PC-9 (cell line): ENCODE measurements around the gene VAT1L. TPM values are rescaled to one million over a fixed set of nuclear protein-coding genes. Genes with fewer than 3 reads are reported as not detected.

Experiments
- BruUV-seq: library from RNA; stranded (reverse); fragments of 400-500 nt; replicated peaks from 2 replicates; lab custom pipeline; 2021; lab: Mats Ljungman, UMichigan
- CTCF ChIA-PET: fragments of 300-600 bp; sonication (Branson Sonifier 250); formaldehyde crosslinking; loops from one replicate; lab custom pipeline; 2022; ENCODE audit warnings: antibody characterized with exemption; lab: Charles Lee
- POLR2A ChIA-PET: fragments of 300-600 bp; sonication (Branson Sonifier 250); formaldehyde crosslinking; loops from one replicate; lab custom pipeline; 2022; ENCODE audit warnings: antibody characterized with exemption; ENCODE audit not compliant: unreplicated experiment; lab: Charles Lee
- DNase-seq, 2 experiments: peaks; one replicate each; pipeline versions ENCODE4 v3.0.0 to v3.0.0-alpha.2; 2015 to 2022; ENCODE audit warnings: mixed read lengths in 1 of 2
- H2AFZ ChIP-seq: fragments of 200-600 bp; sonication (generic); 2 replicates; pipeline ENCODE4 v1.8.1; 2017; ENCODE audit warnings: antibody characterized with exemption
- H3F3A ChIP-seq: fragments of 200-600 bp; sonication (generic); 2 replicates; pipeline ENCODE4 v1.8.1; 2017; ENCODE audit warnings: antibody characterized with exemption, mild to moderate bottlenecking, low read depth; ENCODE audit not compliant: insufficient read depth
- H3K27ac ChIP-seq: fragments of 200-600 bp; sonication (generic); 2 replicates; pipeline ENCODE4 v1.6.1; 2016; ENCODE audit warnings: mixed run types
- H3K27me3 ChIP-seq: fragments of 200-600 bp; sonication (generic); 2 replicates; pipeline ENCODE4 v1.6.1; 2016; ENCODE audit warnings: low read depth, mixed run types; ENCODE audit not compliant: insufficient read depth
- H3K36me3 ChIP-seq: fragments of 200-600 bp; sonication (generic); 2 replicates; pipeline ENCODE4 v1.6.1; 2016; ENCODE audit warnings: low read depth, mixed run types
- H3K4me1 ChIP-seq: fragments of 200-600 bp; sonication (generic); replicated peaks from 2 replicates; pipeline ENCODE4 v1.6.1; 2016; ENCODE audit warnings: mixed run types; ENCODE audit not compliant: insufficient read depth
- H3K4me2 ChIP-seq: fragments of 200-600 bp; sonication (generic); 2 replicates; pipeline ENCODE4 v1.6.1; 2017; ENCODE audit warnings: mixed run types
- H3K4me3 ChIP-seq: fragments of 200-600 bp; sonication (generic); 2 replicates; pipeline ENCODE4 v1.6.1; 2016; ENCODE audit warnings: mixed run types
- H3K79me2 ChIP-seq: fragments of 200-600 bp; sonication (generic); 2 replicates; pipeline ENCODE4 v1.6.1; 2017; ENCODE audit warnings: low read depth, mixed run types
- H3K9me2 ChIP-seq: fragments of 200-600 bp; sonication (generic); 2 replicates; pipeline ENCODE4 v1.8.1; 2017; ENCODE audit warnings: mild to moderate bottlenecking; ENCODE audit not compliant: insufficient read depth
- H3K9me3 ChIP-seq: fragments of 200-600 bp; sonication (generic); 2 replicates; pipeline ENCODE4 v1.8.1; 2016; ENCODE audit warnings: low read depth; ENCODE audit not compliant: insufficient read depth
- H4K20me1 ChIP-seq: fragments of 200-600 bp; sonication (generic); 2 replicates; pipeline ENCODE4 v1.8.1; 2017; ENCODE audit not compliant: insufficient read depth
- CTCF ChIP-seq: fragments of 200-600 bp; sonication (generic); conservative IDR thresholded peaks from 2 replicates; pipeline ENCODE4 v1.6.1; 2017; ENCODE audit warnings: mixed run types, antibody characterized with exemption, mild to moderate bottlenecking, moderate library complexity
- EZH2 ChIP-seq: fragments of 200-600 bp; sonication (generic); IDR thresholded peaks from 2 replicates; pipeline ENCODE4 v1.8.0; 2017; ENCODE audit warnings: antibody characterized with exemption, low read depth
- intact Hi-C: fragments of 100-400 bp; cut with micrococcal nuclease; formaldehyde crosslinking; loops from one replicate; pipeline ENCODE4 v1.10.0; 2022; ENCODE audit not compliant: unreplicated experiment
- total RNA-seq: library from RNA; stranded (reverse); gene quantifications from 2 replicates; pipeline ENCODE4 v1.2.3, GENCODE V29; 2021

VAT1L gene
- total RNA-seq, 1 experiment from 2014 or later = not detected

- H4K20me1 ChIP-seq = no peaks in the 10 kb centered on the region
These were observed 93.1 kb downstream of the VAT1L start for GRCh38 chr16:77881355-77882030.

GRCh38 chr16:77882358-77882757, 94.0 kb downstream of the VAT1L start:
- H3K79me2 ChIP-seq = no peaks in the 10 kb centered on the region
- no peak overlapping the region for H3K4me2 ChIP-seq
- no peaks in the 10 kb centered on the region for H3K4me1 ChIP-seq
- intact Hi-C loops = no loop called here
- POLR2A ChIA-PET = no interaction called here
- H3K27ac ChIP-seq = no peak overlapping the region
- no peaks in the 10 kb centered on the region for H3K36me3 ChIP-seq
- no peak overlapping the region for H3K4me3 ChIP-seq
- no peaks in the 10 kb centered on the region for H3K9me3 ChIP-seq
- peaks cover 47% of the 10 kb centered on the region for H3K27me3 ChIP-seq
- H3K9me2 ChIP-seq = no peaks in the 10 kb centered on the region
- H4K20me1 ChIP-seq = no peaks in the 10 kb centered on the region
- DNase-seq = no peak
- H3F3A ChIP-seq = no peaks in the 10 kb centered on the region
- TF ChIP-seq CTCF (no peak), EZH2 (no peak)
- no peak overlapping the region for H2AFZ ChIP-seq
- CTCF ChIA-PET = no interaction called here
- BruUV-seq = no TSS peak

More at GRCh38 chr16:77881355-77882030, 93.1 kb downstream of the VAT1L start:
- BruUV-seq = no TSS peak
- TF ChIP-seq CTCF = no peak
- no peak for TF ChIP-seq EZH2
- Histone ChIP-seq H2AFZ (no peak overlapping the region), H3K4me2 (no peak overlapping the region), H3K4me1 (no peaks in the 10 kb centered on the region), H3K4me3 (no peak overlapping the region), H3K27me3 (peaks cover 47% of the 10 kb centered on the region), H3K9me3 (no peaks in the 10 kb centered on the region), H3K79me2 (no peaks in the 10 kb centered on the region), H3K36me3 (no peaks in the 10 kb centered on the region), H3F3A (no peaks in the 10 kb centered on the region), H3K27ac (no peak overlapping the region), H3K9me2 (no peaks in the 10 kb centered on the region)
- CTCF ChIA-PET = no interaction called here
- POLR2A ChIA-PET = no interaction called here
- intact Hi-C loops = no loop called here
- DNase-seq = no peak

GRCh38 chr16:77885571-77886295, 97.4 kb downstream of the VAT1L start:
- Histone ChIP-seq H3K4me2 (no peak overlapping the region), H4K20me1 (no peaks in the 10 kb centered on the region), H3K4me3 (no peak overlapping the region), H3K9me2 (no peaks in the 10 kb centered on the region), H3K27ac (no peak overlapping the region), H3K79me2 (no peaks in the 10 kb centered on the region), H3F3A (no peaks in the 10 kb centered on the region), H3K4me1 (no peaks in the 10 kb centered on the region), H2AFZ (no peak overlapping the region), H3K9me3 (no peaks in the 10 kb centered on the region), H3K36me3 (no peaks in the 10 kb centered on the region), H3K27me3 (peaks cover 37% of the 10 kb centered on the region)
- ChIA-PET CTCF (no interaction called here), POLR2A (no interaction called here)
- DNase-seq = no peak
- BruUV-seq = no TSS peak
- TF ChIP-seq EZH2 = no peak
- TF ChIP-seq CTCF = no peak
- intact Hi-C loops = no loop called here
